GM11168 (cell line): ENCODE data around the gene CASP7.
"Not testable (repeated sequence)": the region's sequence is repeated elsewhere in the genome, so short reads cannot be mapped to it uniquely, and the experiment has no call there.

Experiments
- in situ Hi-C: fragments of 300-500 bp; cut with MboI; formaldehyde crosslinking; loops from one replicate; pipeline ENCODE4 v1.12.0; 2022; ENCODE audit warnings: low sequenced_read_pairs; ENCODE audit not compliant: unreplicated experiment

CASP7 gene

DNA sequence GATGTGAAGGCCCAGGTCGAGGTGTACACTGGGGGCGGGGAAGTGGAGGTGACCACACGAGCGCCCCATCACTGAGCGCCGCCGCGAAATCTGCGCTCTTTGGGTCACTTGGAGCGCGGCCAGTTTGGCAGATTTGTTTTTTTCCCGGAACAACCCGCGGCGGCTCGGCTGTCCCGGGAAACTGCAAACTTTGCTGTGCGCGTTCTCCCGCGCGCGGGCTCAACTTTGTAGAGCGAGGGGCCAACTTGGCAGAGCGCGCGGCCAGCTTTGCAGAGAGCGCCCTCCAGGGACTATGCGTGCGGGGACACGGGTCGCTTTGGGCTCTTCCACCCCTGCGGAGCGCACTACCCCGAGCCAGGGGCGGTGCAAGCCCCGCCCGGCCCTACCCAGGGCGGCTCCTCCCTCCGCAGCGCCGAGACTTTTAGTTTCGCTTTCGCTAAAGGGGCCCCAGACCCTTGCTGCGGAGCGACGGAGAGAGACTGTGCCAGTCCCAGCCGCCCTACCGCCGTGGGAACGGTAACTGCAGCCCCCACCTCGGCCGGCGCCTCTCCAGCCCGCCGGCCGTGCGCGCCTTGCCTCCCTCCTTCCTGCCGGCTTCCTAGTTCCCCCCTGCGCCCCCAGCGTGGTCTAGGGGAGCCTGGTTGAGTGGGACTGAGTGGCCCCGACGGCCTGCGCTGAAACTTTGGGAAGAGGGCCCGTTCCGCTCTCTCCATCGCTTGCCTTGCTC, at the start of gene CASP7:
Gene CASP7, plus strand, starts transcription at position 450 of the 727 bp plus-strand sequence. CDS start 17,582 bp downstream, outside the sequence.
- in situ Hi-C loops = no loop called here

GRCh38 chr10:113630929-113631533, 48.7 kb upstream of the CASP7 start:
- in situ Hi-C loops = no loop called here

DNA sequence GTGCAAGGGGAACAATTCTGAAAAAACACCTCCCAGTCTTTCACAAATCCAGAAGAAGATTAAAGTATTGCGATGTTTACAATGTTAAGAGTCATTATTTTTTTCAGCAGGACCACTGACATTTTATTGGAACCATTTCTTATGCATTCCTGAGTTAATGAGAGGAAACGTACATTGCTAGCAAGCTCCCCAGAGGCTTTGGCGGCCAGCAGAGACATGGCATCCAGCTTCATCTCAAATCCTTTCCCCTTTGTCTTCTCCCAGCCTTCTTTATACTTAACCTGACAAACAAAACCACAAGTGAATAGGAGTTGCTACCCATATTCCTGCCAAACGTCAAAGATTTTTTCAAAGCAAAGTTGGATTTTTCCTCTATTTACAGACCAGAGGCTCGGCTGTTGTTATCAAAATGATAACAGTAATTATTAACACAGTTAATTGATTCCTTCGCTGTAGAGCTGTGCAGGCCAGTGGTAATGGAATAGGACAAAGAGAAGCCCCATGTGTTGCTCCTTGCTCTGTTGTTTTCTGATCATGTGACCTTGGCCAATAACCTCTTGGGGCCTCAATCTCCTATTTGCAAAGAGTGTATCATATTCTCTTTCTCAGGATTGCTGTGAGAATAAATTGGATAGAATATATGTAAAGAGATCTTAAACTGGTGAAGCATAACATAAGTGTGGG, 47.9 kb upstream of the CASP7 start:
- in situ Hi-C loops = no loop called here

DNA sequence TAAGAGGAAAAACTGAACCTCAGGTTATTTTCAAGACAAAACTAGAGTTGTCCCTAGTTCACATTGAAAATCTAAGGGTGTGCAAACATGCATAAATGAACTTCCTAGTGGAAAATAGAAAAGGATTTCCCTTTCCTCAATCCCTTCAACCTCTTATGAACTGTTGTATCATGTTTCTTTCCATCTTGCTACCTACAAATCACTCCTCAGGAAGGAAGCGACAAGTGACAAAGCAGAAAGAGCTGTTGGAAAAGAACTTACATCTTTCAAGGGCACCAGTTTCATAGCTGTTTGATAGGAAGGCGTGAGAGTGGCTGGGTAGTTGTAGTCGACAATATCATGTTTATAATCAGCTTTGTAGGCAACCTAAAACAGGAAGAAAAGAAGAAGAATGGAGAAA, 39.7 kb upstream of the CASP7 start:
- in situ Hi-C loops = no loop called here

- in situ Hi-C loops = no loop called here
These were observed 38.0 kb upstream of the CASP7 start for GRCh38 chr10:113641702-113642101.

DNA sequence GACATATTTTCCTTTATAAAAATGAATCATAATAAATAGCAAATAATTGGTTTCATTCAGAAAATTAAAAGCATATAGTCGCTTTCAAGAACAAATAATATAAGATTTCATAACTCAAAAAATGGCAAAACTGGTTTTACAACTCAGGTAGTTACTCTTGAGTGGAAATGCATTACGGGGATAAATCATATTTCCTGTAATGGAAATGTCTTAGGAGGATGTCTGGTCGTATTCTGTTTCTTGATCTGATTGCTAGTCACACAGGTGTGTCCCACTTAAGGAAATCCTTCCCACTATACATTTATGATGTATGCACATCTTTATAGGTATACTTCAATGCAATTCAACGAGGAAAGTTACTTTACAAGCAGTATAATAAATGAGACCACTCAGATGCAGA, 36.5 kb upstream of the CASP7 start:
- in situ Hi-C loops = no loop called here

- in situ Hi-C loops = no loop called here
These were observed 35.3 kb upstream of the CASP7 start for GRCh38 chr10:113644185-113645120.

DNA sequence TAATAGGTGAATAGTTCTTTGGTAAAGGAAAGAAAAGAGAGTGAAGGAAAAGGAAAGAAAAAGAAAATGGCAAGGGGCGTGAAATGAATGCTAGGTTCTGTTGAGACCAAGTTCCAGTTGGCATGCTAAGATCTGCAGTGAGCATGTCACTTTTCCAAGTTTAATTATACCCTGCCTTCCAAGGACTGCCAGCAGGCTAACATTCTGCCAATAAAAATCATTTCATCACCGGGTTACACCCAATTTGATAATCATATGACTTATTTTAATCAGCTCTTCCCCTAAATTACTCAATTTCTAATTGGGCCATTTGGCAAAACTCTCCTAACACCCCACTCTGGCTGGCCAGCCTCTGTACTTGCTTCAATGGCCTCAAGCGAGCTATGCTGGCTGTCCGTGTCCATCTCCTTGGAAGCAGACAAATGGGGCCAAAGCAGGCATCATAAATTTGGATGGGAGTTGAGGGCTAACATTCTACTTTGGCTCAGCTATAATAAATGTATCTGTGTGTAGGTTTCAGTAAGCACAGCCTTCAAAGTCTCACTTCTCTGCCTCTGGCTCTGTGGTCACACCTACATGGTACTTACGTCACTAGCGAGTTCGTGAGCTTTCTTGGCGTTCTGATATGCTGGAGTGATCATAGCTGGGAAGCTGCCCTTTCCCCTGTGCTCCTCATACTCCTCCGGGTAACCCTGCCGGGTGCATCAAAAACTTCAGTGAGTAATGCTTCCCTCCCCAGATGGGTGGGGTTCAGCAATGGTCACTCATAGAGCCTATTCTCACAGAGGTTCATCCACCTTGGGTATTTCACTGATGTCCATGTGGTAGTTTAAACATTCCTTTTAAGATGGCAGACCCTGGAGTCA, 33.1 kb upstream of the CASP7 start:
- in situ Hi-C loops = no loop called here

DNA sequence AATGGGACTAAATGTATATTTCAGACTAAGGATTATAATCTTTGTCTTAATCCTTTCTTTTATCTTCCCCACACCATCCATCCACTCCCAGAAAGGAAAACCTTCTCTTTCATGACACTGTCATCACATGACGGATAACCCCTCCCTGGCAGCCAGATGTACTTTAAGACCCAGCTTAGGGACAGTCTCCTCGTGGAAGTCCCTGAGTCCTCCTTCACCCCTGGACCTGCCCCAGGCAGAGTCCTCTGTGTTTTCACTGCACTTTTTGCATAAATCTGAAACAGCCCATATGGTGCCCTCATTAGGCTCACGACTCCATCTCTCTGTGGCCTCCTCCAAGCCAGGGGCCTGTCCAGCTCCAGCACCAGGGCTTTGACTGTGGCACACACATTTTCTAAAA, 31.9 kb upstream of the CASP7 start:
- in situ Hi-C loops = no loop called here

- in situ Hi-C loops = no loop called here
These were observed 31.2 kb upstream of the CASP7 start for GRCh38 chr10:113648478-113648877.

GRCh38 chr10:113650172-113650571, 29.5 kb upstream of the CASP7 start:
- in situ Hi-C loops = no loop called here

DNA sequence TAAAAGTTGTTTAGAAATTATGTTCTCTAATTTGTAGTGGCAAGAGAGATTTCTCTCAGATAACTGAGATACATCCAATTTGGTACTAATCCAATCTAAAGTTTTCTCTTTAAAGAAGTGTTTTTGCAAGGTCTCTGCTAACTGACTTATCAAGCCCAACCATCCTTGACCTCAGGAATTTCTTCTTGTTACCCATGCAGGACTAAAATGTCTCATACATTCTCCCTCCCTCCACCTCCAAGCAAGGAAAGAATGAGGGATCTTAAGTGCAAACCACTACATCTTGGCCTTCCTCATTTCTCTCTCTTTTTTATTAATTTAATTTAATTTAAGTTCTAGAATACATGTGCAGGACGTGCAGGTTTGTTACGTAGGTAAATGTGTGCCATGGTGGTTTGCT, 28.7 kb upstream of the CASP7 start:
- in situ Hi-C loops = no loop called here

DNA sequence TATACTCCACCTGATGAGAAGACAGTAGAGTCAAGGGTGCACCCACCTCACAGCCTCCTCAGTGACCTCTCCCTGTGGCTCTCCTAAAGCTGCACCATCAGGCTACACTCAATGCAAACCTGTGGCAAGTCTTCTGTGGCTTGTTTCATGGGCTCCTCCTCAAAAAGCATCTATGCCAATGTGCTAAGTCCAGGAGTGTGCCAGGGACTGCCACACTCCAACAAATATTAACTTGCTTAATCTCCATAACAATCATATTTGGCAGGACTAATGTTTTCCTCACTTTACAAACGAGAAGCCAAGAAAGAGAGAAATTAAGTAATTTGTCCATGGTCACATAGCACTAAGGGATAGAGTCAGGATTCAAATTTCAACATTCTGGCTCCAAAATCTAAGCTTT, 27.8 kb upstream of the CASP7 start:
- in situ Hi-C loops = no loop called here

- in situ Hi-C loops = not testable (repeated sequence)
These were observed 27.3 kb upstream of the CASP7 start for GRCh38 chr10:113652456-113652855.

GRCh38 chr10:113656896-113657295, 22.8 kb upstream of the CASP7 start:
- in situ Hi-C loops = no loop called here

DNA sequence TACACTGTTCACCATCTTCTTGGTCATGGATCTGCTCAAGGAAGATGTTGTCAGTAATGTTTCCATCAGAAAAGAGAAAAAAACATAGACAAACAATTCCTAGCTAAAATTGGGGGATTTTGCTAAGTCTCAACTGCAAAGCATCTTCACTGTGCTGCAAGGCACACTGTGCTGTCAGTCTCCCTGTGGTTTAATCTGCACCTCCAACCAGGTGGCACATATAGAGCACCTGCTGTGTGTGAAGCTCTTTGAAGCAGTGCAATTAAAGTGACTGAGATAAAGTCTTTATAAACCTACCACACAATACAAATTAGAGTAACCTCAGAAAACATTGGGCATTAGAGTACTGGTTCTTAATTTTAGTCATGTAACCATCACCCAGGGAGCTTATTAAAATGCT, 22.2 kb upstream of the CASP7 start:
- in situ Hi-C loops = no loop called here

GRCh38 chr10:113661332-113661731, 18.4 kb upstream of the CASP7 start:
- in situ Hi-C loops = no loop called here

GRCh38 chr10:113663142-113663541, 16.6 kb upstream of the CASP7 start:
- in situ Hi-C loops = no loop called here

GRCh38 chr10:113663908-113664307, 15.8 kb upstream of the CASP7 start, which contains the start of gene NRAP:
TSS of gene NRAP (minus strand) at chr10:113664041. CDS start at chr10:113663882, 159 bp downstream.
- in situ Hi-C loops = no loop called here
